Skin of body (tissue), 2 donors: Measurements from ENCODE around the gene CCDC38. TPM values are rescaled to one million over a fixed set of nuclear protein-coding genes. Genes with fewer than 3 reads are reported as not detected.
"Not testable (repeated sequence)": the region's sequence is repeated elsewhere in the genome, so short reads cannot be mapped to it uniquely, and the experiment has no call there.

Experiments used
- DNase-seq: peaks from one replicate; lab custom pipeline; 2025; lab: John Stamatoyannopoulos, UW
- total RNA-seq: library from RNA; depleted of rRNA; stranded (reverse); fragments of >200 nt; gene quantifications from one replicate; pipeline ENCODE4 v1.2.3, GENCODE V29; 2014

Gene CCDC38
- total RNA-seq, 1 donor from 2014 or later: not detected

DNA sequence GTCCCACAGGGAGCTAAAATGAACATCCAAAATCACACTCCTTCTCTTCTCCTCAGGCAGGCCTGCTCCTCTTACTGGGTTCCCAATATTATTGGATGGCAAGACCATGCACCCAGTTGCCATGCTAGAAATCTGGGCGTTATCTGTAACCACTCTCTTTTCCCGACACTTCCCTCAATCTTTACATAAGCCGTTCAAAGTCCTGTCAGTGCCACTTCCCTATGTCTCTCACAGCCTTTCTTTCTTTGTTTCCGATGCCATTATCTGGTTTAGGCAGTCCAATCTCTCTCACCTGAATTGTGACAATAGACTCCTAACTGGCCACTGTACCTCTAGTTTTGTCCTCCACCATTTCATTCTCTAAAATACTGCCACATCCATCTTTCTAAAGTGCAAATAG lies 59.5 kb downstream of the CCDC38 start:
- DNase-seq: no peak

DNA sequence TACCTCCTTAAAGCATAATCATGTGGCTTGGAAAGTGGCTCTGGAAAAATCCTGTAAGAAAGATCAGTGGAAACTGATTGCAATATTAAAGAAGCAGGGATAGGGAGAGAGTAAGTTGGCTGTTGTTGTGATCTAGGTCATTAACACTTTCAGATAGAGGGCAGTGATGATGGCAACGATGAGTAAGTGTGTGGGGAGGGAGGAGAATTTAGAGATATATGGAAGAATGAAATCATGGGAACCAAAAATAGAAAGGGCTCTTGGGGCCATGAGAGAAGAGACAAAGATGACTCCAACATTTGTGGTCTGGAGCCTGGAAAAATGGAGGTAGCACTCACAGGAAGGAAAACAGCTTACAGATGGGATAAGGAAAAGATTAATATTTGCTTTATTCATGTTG lies 60.3 kb downstream of the CCDC38 start:
- DNase-seq: no peak

DNA sequence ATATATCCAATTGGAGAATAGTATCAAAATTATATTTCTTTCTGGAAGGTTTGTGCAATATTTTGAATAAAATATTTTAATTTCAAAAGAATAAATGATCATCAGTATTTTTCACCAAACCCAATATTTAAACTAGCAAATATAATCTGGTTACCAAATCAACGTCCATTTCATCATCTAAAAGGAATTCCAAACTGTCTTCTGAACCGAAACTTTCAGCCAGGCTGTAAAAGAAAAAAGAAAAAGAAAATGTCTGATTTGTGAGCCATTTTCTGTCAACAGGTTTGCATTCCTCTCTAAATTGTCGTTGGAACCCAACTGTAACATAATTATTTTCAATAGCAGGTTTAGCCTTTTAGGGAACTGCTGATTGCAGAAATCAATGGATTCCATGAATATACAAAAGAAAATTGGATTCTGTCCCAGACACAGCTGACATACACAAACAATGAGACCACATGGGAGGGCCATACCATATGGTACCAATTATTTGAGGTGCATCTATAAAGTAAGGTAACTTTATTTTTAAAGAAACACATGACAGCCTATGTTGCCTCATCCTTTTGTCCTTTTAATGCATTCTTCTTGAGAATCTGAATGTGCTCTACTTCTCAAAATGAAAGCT lies 61.0 kb downstream of the CCDC38 start:
- no peak for DNase-seq

DNA sequence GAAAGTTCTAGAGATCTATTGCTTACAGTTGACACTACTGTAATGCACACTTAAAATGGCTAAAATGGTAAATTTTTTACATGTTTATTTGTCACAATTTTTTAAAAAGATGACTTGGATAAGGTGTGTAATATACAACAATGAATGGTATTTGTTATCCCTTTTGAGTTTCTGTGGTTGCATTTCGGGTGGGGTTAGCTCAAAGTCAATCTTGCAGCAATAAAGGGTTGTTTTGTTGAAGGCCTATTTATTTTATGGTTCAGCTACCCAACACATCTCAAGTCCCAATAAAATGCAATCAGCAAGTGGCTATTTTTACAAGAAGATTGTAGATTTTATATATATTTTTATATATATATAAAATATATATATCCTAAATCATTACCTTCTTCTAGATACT lies 61.5 kb downstream of the CCDC38 start:
- DNase-seq: no peak

DNA sequence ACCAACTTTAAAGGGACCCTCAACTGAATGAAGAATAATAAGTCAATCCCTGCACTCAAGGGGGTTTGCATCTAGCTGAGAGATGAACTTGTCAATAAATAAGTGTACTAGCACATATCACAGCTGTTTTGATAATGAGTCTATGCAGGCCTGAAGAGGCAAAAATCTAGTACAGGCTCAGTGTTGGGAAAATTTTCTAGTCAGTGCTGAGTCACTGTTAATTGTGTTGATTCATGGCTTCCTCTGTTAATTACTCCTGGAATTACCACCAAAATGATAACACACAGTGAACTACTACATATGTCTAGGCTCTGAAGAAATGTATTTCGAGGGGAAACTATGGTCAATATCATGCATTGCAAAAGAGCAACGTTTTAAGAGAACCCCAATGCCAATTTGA lies 64.8 kb downstream of the CCDC38 start:
- no peak for DNase-seq

DNA sequence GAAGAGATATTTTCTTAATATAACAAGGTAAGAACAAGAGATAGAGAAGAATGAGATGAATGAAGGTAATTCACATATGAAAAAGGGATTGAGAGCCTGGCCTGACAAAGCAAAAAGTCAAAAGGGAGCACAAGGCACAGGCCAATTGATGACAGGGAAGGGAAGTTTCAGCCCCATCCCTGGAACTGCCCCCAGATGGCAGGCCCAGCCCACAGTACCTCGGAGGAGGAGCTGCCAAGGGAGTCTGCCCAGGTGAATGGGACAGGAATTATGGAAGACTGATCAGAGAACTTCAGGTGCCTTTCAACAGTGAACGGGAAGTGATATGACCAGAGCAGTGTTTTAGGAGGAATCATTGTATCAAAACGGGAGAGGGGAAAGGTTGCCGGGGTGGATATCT lies 68.0 kb downstream of the CCDC38 start:
- DNase-seq: no peak

DNA sequence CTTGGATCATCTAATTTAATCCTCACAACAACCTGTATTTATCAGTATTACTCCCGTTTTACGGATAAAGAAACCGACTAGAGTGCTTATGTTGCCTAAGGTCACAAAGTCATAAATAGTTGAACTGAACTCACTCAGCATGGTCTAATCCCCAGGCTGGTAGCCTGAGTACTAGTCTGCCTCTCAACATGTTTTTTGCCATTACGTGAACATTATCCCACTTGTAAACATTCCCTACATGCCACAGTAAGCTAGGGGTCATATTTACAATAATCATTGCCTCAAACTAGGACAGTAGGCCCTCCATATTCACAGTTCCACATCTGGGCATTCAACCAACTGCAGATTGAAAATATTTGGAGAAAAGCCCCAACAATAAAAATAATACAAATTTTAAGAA lies 71.5 kb downstream of the CCDC38 start:
- DNase-seq: no peak

DNA sequence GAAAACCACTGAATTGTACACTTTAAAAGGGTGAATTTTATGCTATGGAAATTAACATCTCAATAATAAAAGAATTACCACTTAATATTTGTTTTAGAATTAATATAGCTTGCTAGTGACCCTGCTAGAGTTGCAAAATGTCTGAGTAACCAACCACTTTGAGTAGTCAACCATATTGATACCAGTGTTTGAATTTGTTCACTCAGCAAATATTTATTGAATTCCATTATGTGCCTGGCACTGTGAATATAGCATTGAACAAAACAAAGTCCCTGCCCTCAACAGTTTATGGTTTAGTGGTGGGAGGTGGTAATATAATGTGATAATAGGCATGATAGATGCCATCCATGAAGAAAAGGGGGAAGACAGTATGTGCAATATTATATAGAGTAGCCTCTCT lies 79.1 kb downstream of the CCDC38 start:
- DNase-seq: no peak

DNA sequence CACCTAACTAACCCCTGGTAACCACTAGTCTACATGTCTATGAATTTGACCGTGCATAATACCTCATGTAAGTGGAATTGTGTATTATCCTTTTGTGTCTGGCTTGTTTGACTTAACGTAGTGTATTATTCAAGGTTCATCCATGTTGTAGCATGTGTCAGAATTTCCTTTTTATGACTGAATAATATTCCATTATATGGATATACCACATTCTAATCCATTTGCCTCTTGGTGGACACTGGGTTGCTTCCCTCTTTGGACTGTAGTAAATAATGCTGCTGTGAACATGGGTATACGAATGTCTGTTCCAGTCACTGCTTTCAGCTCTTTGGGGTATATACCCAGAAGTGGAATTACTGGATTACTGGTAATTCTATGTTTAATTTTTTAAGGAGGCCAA lies 80.4 kb downstream of the CCDC38 start:
- DNase-seq: no peak

DNA sequence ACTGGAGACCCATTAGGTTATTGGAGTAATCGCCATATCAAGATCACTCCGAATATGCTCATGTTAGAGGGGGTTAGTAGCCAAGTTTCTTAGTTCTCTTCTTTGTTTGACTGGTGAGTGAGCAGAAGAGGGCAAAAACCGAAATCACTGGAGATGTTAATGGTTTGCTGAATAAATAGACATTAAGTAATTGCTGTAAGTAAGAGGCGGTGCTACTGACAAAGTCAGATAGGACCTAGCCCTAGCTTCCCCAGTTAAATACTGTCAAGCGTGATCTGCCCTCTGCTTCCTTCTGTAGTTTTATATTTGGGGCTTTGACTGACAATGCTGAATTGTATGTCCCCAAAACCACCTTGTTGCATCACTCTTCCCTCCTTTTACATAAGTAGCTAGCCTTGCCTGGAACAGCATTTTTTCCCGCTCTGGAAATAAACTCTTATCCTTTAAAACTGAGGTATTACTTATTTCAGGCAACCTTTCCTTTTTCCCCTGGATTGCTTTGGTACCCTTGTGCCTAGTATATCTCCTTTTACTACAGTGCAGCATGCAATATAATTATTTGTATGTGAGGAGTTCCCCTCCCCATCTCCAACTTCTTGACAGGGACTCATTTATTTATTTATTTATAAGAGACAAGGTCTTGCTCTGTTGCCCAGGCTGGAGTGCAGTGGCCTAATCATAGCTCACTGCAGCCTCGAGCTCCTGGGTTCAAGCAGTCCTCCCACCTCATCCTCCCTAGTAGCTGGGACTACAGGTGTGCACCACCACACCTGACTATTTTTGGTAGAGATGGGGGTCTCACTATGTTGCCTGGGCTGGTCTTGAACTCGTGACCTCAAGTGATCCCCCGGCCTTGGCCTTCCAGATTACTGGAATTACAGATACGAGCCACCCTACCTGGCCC lies 82.2 kb downstream of the CCDC38 start:
- no peak for DNase-seq

DNA sequence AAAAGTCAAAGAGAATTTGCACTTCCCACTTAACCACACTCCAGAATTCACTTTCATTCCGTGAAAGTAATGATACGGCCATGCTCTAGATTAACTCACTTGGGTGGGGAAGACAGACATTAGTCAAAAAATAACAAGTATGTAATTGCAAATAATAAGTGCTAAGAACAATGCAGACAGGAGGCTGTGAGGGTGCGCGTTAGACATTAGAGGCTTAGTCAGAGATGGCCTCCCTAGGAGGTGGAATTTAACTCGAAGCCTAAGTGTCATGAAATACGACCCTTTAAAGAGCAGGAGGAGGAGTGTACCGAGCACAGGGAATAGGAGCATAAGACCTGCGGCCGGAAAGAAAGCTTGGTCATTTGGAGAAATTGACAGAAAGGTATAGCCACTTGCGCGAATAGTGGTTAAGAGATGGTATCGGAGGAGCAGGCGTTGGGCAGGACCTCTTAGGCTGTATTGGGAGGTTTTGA lies 83.0 kb downstream of the CCDC38 start:
- no peak for DNase-seq

DNA sequence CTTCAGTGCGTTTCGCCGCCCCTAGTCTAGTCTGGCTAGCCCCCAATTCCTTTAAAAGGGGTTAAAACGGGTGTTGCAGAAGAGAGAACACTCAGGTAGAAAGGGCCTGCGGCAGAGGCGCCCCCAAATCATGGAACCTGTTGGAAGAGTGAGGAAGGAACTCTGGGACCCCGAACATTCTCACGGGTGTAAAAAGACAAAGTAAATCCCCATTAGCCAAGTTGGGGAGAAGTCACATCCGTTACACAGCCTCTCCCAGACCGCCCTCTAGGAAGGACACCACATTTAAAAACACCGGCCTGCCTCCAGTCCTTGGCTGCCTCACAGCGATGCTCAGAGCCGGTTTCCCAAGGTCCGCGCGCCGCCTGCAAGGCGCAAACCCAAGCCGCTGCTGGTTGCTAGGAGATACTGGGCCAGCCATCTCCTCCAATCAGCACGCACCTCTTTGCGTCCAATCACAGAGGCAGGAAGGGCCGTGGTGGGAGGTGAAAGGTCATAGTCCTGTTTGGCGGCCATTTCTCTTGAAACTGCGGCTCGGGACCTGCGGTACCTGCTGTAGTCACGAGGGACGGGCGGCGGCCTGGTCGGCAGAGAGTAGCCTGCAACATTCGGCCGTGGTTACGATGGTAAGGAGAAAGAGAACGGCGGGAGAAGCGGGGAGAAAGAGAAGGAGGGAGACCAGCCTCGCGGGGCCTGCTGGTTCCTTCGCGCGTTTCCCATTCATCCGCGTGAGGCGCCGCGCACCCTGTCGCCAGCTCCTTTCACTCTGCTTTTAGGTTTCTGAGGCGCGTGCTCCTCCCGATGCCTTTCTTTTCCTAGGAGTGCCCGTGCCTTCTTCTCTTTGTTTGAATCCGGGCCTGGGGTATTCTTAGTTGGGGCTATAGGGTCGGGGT lies 83.7 kb downstream of the CCDC38 start, which contains the start of gene SNRPF:
SNRPF (plus strand) TSS at position 502 of the 893 bp plus-strand sequence; CDS start at position 624, 122 bp downstream.
- peak; percentile 97 for DNase-seq

DNA sequence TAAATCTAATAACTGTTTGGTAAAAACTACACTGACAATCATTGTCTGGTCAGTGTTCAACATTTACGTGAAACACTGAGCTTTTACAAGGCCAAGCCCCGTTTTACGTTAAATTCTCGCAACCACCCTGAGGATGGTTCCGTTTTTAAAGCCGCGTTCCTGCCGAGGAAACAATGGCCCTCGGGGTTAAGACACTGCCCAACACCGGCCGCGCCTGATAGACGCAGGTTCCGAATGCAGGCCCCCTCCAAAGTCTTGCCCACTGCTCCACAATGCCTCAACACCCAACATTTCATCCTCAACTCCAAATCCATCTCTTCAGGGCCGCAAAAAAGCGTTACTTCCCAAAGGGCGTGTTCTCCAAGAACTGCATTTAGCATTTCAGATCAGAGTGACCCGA lies 84.6 kb downstream of the CCDC38 start:
- no peak for DNase-seq

DNA sequence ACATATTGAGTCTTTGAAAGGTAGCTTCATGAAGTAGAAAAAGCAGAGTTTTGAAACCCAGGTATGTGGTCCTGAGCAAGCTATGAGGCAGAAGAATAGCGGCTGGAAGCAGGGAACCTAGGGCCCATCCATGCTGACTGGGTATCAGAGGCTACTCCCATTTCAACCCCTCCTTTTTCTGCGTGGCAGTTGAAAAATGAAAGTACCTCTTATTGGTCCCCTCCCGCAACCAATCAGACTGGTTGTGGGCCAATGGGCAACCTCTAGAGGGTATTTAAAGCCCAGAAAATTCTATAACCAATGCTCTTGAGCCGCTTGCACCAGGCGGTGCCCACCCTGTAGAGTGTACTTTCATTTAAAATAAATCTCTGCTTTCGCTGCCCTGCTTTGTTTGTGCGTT lies 85.3 kb downstream of the CCDC38 start:
- no peak for DNase-seq

DNA sequence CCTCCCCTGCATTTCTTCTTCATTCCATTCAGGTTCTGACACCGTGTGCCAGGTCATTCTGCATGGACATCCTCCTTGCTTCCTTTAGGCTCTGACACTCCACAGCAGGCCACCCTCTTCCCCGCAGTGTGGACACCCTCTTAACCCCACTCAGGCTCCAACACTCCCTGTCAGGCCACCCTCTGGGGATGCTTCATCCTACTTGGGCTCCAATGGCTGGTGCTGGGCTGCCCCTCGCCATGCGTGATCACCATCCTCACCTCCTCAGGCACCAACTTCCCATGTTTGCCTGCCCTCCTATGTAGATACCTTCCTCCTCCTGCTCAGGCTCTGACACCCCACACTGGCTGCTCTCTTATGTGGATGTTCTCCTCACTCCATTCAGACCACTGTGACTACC lies 90.3 kb downstream of the CCDC38 start:
- DNase-seq: no peak

DNA sequence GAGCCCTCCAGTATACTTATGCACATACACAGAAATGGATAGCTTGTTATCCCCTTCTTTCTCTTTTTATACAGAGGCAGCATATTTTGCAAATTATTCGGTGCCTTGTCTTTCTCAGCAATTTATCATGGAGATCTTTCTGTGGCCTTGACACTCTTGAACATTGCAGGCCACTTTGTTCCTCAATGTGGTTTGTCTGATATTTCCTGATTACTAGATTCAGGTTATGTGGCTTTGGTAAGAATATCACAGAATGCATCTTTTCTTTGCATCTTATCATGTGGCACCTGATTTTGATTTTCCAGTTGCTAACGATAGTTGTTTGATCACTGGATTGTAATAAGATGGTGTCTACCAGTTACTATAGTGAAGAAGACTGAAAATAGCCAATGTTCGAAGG lies 90.8 kb downstream of the CCDC38 start:
- no peak for DNase-seq

DNA sequence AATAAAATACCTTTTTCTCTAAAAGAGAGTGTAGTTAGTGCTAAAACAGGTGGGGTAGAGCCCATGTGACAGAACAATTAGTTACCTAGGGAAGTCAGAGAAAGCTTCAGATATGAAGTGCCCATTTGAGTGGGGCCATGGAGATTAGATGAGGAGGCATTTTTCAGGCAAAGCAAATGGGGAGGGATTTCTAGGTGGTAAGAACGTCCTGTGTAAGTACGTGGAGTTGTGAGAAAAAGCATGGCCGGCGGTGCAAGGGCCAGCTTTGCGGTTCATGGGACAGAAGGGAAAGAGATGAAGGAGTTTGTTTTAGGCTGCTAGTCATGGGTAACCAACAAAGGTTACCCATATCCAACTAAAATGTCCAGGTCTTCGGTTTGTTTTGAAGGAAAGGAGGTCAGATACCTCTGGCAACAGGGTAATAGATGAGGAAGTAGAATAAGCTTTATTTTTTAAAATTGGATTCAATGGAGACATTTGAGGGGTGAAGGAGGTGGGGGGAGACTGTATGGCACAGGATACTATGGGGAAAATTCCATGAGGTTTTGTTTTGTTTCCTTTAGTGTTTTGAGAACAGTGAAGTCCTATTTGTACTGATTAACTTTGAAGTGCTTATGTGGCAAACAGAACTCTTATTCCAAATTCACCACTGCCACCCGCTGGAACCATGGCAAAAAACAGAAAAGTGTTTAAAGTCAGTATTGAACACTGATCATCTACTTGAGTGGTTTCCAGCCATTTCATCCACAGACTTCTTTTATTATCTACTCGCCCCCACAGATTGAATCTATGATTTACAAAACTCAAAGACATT lies 93.6 kb downstream of the CCDC38 start:
- DNase-seq: no peak

DNA sequence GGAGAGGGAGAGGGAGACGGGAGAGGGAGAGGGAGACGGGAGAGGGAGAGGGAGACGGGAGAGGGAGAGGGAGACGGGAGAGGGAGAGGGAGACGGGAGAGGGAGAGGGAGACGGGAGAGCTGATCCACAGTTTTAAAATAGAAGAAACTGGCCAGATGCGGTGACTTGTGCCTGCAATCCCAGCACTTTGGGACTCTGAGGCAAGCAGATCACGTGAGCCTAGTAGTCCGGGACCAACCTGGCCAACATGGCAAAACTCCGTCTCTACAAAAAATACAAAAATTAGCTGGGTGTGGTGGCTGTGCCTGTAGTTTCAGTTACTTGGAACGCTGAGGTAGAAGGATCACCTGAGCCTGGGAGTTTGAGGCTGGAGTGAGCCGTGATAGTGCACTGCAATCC lies 100.0 kb downstream of the CCDC38 start:
- DNase-seq: not testable (repeated sequence)

DNA sequence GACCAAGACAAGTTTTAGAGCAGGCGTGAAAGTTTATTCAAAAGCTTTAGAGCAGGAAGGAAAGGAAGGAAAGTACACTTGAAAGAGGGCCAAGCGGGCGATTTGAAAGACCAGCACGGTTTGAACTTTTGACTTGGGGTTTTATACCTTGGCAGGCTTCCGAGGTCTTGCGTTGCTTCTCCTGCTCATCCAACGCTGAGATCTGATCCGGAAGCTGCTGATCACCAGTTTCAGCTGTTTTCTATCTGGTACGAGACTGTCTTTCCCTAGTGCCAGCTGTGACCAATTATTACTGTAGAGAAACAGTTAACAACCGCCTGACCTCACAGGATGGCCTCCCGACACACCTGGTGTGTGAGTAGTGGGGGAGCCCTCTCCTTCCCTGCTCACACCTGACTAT lies 104.3 kb downstream of the CCDC38 start:
- DNase-seq: no peak

DNA sequence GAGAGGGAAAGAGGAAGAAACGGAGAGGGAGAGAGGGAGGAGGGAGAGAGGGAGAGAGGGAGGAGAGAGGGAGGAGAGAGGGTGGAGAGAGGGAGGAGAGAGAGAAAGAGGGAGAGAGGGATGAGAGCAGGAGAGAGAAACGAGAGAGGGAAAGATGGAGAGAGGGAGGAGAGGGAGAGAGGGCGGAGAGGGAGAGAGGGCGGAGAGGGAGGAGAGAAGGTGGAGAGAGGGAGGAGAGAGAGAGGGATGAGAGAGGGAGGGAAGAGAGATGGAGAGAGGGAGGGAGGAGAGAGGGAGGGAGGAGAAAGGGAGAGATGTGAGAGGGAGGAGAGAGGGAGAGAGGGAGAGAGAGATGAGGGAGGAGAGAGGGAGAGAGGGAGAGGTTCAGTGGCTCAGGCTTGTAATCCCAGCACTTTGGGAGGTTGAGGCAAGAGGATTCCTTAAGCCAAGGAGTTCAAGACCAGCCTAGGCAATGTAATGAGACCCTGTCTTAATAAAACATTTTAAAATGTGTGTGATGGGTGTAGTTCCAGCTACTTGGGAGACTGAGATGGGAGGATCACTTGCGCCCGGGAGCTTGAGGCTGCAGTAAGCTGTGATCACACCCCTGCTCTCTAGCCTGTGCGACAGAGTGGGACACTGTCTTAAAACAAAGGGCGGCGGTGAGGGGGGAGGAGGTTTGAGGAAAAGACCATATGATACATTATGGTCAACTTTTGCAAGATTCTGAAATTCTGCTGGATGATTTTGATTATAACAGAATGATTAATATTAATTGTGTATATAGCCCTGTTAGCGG lies 105.0 kb downstream of the CCDC38 start:
- no peak for DNase-seq
